Ishikawa (cell line): ENCODE measurements around the gene TACSTD2.

Experiments
- CEBPB ChIP-seq: IDR thresholded peaks from 2 replicates; pipeline ENCODE4 v1.6.1; 2012
- EP300 ChIP-seq: IDR thresholded peaks from 2 replicates; pipeline ENCODE4 v1.6.1; 2012; ENCODE audit warnings: borderline replicate concordance
- RAD21 ChIP-seq: IDR thresholded peaks from 2 replicates; pipeline ENCODE4 v1.6.1; 2012; ENCODE audit warnings: low read depth
- REST ChIP-seq: IDR thresholded peaks from 2 replicates; pipeline ENCODE4 v1.6.1; 2012; ENCODE audit warnings: low read depth, mild to moderate bottlenecking
- TAF1 ChIP-seq: IDR thresholded peaks from 2 replicates; pipeline ENCODE4 v1.6.1; 2012; ENCODE audit warnings: low read depth, mild to moderate bottlenecking
- TF ChIP-seq, protein P1 (sequence below): IDR thresholded peaks from 2 replicates; pipeline ENCODE4 v1.6.1; 2012

DNA sequence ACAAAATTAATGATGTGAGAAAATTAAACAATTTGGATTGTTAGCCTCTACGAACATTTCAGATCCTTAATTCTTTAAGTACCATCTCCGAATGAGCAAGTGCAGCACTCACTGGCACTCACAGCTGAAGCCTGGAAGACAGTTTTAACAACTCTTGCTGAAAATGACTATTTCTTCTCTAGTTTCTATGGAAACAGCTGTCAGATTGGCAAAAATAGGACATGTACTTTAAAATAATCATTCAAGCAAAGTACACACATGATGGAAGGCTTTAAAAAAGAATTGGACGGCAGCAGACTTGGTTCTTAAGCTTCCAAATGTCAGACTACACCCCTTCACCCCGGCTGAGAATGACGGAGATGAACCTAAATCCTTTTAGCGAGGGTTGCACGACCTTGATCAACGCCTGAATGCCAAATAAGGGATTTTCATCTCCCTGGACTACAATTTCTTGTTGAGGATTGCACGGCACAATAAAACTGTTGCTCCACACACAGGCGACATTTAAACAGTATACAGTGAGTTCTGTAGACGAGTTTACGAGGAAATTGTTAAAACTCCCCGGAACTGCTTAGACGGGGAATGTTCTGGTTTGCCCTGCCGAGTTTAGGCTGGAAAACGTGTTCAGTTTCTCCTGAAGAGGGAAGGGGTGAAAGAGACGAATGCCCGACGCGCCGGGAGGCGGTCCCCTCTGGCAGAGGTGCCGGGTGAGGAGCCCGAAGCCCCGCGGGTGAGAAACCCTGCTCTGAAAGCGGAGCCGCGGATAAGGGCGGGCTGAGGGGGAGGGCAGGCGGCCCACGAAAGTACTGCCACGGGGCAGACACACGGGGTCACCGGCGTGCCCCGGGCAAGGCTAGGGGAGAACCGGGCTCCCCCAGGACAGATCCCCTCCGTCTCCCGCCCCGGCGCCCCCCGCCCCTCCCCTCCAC, 31.2 kb downstream of the TACSTD2 start:
- TF ChIP-seq, protein P1, sequence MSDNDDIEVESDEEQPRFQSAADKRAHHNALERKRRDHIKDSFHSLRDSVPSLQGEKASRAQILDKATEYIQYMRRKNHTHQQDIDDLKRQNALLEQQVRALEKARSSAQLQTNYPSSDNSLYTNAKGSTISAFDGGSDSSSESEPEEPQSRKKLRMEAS: peak; percentile 15; the same call in 1 of the 2 replicates
- TF ChIP-seq EP300: no peak
- TF ChIP-seq CEBPB: no peak
- TF ChIP-seq RAD21: no peak
- TF ChIP-seq REST: no peak
- TF ChIP-seq TAF1: 0 out of 2 replicates have a peak, but pooled peaks have one; percentile 2
